ENCODE data around the gene TMEM141.
"Not testable (repeated sequence)": the region's sequence is repeated elsewhere in the genome, so short reads cannot be mapped to it uniquely, and the experiment has no call there.

The TMEM141 gene

GRCh38 chr9:136796238-136796774 is 5.2 kb downstream of the TMEM141 start, which contains the start of gene CCDC183:
Gene CCDC183 (plus strand): TSS chr9:136796338. CDS start chr9:136796398, 60 bp downstream.
- no peak for DNase-seq

- not testable (repeated sequence) for DNase-seq
Measured at GRCh38 chr9:136796775-136797347, 5.7 kb downstream of the TMEM141 start.

- DNase-seq = no peak
Measured at GRCh38 chr9:136798708-136799078, 7.5 kb downstream of the TMEM141 start.

GRCh38 chr9:136799079-136799853 is 8.1 kb downstream of the TMEM141 start:
- DNase-seq = no peak

- peak; percentile 88 for DNase-seq
Measured at GRCh38 chr9:136799854-136800657, 8.9 kb downstream of the TMEM141 start.

GRCh38 chr9:136802321-136802720 is 11.2 kb downstream of the TMEM141 start:
- no peak for DNase-seq

- DNase-seq = not testable (repeated sequence)
Measured at GRCh38 chr9:136803009-136803550, 11.9 kb downstream of the TMEM141 start.

GRCh38 chr9:136803551-136804508 is 12.7 kb downstream of the TMEM141 start:
- no peak for DNase-seq

- no peak for DNase-seq
Measured at GRCh38 chr9:136804509-136805206, 13.5 kb downstream of the TMEM141 start.

- DNase-seq = peak; percentile 7
Measured at GRCh38 chr9:136805207-136805740, 14.1 kb downstream of the TMEM141 start.

- DNase-seq = peak; percentile 14
Measured at GRCh38 chr9:136806067-136806466, 14.9 kb downstream of the TMEM141 start.

GRCh38 chr9:136806631-136807201 is 15.6 kb downstream of the TMEM141 start:
- peak; percentile 8 for DNase-seq

- DNase-seq = peak; percentile 82
Measured at GRCh38 chr9:136807281-136808074, 16.3 kb downstream of the TMEM141 start, which contains the start of gene RABL6. Gene RABL6 (plus strand): TSS chr9:136807948. CDS start chr9:136808197, 249 bp downstream.

- peak; percentile 47 for DNase-seq
Measured at GRCh38 chr9:136808075-136808805, 17.1 kb downstream of the TMEM141 start.

GRCh38 chr9:136808806-136809158 is 17.6 kb downstream of the TMEM141 start:
- no peak for DNase-seq

- no peak for DNase-seq
Measured at GRCh38 chr9:136814725-136815421, 23.7 kb downstream of the TMEM141 start.

- no peak for DNase-seq
Measured at GRCh38 chr9:136815422-136815782, 24.3 kb downstream of the TMEM141 start.

Data from CD4-positive, alpha-beta T cell treated with Interleukin-15 for 1 hour (primary cell).